Fibroblast of lung (primary cell): ENCODE results near the gene UBE2K.

Source experiments
- EZH2 ChIP-seq: IDR thresholded peaks from 2 replicates; pipeline ENCODE4 v1.5.1; 2012; ENCODE audit warnings: low read length, control low read depth, mild to moderate bottlenecking; ENCODE audit errors: missing control alignments
- TF ChIP-seq, protein P1 (sequence below), 2 donors: IDR thresholded peaks in 1 of 2; conservative IDR thresholded peaks in 1 of 2; 1 replicate in 1 of 2; 2 replicates in 1 of 2; pipeline ENCODE4 v1.5.1; 2011 to 2012; ENCODE audit warnings: low read length in 2 of 2, control low read depth in 1 of 2, inconsistent platforms in 1 of 2, low read depth in 1 of 2, mild to moderate bottlenecking in 1 of 2

GRCh38 chr4:39668887-39669286 is 29.0 kb upstream of the UBE2K start:
- TF ChIP-seq, protein P1, sequence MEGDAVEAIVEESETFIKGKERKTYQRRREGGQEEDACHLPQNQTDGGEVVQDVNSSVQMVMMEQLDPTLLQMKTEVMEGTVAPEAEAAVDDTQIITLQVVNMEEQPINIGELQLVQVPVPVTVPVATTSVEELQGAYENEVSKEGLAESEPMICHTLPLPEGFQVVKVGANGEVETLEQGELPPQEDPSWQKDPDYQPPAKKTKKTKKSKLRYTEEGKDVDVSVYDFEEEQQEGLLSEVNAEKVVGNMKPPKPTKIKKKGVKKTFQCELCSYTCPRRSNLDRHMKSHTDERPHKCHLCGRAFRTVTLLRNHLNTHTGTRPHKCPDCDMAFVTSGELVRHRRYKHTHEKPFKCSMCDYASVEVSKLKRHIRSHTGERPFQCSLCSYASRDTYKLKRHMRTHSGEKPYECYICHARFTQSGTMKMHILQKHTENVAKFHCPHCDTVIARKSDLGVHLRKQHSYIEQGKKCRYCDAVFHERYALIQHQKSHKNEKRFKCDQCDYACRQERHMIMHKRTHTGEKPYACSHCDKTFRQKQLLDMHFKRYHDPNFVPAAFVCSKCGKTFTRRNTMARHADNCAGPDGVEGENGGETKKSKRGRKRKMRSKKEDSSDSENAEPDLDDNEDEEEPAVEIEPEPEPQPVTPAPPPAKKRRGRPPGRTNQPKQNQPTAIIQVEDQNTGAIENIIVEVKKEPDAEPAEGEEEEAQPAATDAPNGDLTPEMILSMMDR (conservative IDR thresholded peaks at IDR 0.05 in 1 of 2, IDR thresholded peaks at IDR 0.05 in 1 of 2; ENCODE audit: low read depth in 1 of 2, low read length in 2 of 2): no peak
- no peak for TF ChIP-seq EZH2
